NCI-H524 treated with DMSO at 0.1 percent for 48 hours (cell line): Measurements from ENCODE around the gene CCDC57.

Experiments
- DNase-seq: peaks from one replicate; lab custom pipeline; 2025; lab: John Stamatoyannopoulos, UW

CCDC57 gene

DNA sequence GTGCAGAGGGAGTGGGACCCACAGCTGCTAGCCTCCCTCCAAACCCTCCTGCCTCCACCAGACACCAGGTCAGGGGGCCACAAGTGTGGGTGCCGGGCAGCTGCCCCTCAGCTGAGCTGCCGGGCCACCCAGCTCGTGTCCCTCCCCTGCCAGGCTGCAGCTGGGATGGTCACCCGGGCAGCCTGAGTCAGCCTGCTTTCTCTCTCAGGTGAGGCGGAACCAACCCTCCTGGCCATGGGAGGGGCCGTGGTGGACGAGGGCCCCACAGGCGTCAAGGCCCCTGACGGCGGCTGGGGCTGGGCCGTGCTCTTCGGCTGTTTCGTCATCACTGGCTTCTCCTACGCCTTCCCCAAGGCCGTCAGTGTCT, 23.1 kb upstream of the CCDC57 start:
- no peak for DNase-seq

GRCh38 chr17:82235056-82235774, 22.6 kb upstream of the CCDC57 start:
- DNase-seq = no peak

DNA sequence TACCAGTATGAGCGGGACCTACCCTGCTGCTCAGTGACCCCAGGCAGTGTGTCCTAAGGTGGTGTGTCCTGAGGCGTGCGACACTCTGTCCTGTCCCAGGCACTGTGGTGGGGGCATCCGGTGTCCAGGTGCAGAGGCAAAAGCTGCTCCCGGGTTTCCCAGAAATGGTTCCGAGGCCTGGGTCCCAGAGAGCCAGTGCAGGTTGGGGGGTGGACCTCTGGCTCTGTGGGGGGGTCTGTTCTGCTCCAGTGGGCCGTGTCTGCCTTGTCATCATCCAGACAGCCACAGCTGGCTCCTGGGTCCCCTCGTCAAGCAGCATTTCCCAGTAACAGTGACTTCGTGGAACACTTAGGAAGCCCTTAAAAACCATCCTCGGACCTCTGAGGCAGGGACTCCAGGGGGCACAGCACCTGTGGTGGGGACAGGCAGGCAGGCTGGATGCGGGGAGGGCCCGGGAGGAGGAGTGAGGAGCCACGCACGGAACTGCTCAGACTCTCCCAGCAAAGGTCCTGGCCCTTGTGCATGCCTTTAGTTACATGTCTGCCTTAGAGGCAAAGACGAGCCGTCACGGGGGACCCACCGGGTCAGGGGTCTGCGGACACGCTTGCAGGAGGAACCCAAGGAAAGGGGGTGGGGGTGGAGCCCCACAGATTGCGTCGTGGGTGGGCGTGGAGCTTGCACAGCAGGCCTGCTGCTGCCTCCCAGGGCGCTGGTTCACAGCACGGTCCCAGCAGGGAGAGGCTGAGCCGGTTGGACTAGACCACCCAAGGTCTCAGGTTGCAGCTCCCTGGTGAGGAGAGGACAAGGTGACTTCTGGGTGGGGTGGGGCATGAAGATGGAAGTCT, 21.8 kb upstream of the CCDC57 start:
- DNase-seq = no peak

DNA sequence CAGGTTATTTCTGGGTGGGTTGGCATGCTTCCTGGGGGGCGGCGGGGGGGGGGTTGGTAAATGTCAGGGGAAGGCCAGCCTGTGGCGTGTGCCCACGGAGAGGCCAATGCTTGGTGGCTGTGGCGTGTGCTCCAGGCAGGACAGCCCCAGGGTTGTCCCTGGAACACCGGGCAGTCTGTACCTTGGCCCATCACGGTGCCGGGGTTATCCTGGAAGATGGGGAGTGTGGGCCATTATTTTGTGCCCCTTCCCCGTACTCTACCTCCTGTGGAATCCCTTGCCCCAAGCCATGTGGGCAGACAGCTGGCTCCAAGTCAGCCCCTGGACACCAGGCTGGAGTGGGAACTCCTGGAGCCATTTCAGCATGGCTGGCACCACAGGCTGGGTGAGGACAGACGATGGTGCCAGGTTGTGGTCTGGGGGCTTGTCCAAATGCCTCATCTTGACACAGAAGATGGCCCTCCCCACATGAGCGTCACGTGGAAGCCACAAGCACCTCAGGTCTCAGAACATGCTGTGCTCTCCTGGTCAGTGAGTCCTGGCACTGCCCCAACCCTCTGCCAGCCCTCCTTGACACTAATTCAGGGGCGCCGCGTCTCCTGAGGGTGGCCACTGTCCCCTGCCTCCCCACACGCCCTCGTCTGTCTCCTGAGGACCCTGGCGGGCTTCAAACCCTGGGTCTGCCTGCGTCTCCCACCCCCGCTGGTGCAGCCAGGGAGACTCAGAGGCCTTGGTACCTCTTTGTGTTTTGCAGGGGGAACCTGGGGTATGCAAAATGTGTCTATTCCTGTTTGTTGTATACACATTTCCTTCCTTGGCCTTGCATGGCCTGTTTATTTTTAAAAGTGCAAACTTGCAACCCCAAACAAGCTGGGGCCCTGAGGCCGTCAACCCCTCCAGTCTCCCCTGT, 20.5 kb upstream of the CCDC57 start:
- DNase-seq = no peak

DNA sequence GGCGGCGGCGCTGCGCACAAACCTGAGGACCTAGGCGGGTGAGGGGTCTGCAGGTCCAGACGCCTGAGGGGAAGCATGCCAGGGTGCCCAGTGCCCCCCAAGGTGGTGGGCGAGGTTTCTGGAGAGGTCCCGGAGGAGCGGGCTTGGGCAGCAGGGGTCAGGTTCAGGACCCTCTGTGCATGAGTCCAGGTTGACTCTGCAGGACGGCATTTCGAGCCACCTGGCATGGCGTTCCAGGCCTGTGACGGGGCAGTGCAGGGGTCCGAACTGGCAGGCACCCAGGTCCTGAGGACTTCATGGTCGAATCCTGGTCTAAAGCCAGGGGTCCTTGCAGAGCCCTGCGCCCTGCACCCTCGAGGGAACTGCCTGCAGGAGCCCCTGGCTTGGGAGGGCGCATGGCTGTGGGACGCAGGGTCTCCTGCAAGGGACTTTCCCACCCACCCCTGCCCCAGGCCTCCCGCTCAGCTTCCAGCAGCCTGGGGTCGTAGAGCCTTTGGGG, 19.7 kb upstream of the CCDC57 start:
- no peak for DNase-seq

GRCh38 chr17:82231562-82232321, 19.1 kb upstream of the CCDC57 start:
- no peak for DNase-seq

- no peak for DNase-seq
Observed at GRCh38 chr17:82231312-82231561, 18.6 kb upstream of the CCDC57 start.

DNA sequence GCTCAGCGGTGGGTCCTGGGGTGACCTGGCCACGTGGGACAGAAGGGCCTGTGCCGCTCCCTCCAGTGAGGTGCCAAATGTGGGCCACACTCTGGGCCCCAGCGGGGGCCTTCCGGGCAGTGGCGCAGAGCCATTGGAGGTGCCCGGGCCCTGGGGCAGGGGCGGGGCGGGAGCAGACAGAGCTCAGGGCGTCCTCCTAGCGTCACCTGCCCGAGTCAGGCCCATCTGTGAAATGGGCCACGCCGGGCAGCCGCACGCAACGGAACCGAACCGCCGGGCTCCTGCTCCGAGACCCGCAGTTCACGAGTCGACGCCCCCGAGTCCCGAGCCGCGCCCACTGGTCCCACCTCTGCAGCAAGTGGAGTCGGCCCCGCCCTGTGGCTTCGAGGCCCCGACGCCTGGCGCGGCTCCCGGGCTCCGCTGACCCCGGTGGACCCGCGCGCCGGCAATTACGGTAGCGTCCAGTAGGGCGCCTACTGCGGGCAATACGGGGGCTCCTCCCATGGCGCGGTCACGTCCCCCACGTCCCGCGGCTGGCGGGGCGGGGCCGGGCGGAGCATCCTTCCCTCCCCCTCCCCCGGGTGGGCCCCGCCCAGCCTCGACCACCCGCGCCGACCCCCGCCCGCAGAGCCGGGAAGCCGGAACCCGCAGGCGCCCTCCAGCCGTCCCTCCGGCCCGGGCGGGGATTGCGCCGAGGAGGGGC, 18.1 kb upstream of the CCDC57 start:
- no peak for DNase-seq

DNA sequence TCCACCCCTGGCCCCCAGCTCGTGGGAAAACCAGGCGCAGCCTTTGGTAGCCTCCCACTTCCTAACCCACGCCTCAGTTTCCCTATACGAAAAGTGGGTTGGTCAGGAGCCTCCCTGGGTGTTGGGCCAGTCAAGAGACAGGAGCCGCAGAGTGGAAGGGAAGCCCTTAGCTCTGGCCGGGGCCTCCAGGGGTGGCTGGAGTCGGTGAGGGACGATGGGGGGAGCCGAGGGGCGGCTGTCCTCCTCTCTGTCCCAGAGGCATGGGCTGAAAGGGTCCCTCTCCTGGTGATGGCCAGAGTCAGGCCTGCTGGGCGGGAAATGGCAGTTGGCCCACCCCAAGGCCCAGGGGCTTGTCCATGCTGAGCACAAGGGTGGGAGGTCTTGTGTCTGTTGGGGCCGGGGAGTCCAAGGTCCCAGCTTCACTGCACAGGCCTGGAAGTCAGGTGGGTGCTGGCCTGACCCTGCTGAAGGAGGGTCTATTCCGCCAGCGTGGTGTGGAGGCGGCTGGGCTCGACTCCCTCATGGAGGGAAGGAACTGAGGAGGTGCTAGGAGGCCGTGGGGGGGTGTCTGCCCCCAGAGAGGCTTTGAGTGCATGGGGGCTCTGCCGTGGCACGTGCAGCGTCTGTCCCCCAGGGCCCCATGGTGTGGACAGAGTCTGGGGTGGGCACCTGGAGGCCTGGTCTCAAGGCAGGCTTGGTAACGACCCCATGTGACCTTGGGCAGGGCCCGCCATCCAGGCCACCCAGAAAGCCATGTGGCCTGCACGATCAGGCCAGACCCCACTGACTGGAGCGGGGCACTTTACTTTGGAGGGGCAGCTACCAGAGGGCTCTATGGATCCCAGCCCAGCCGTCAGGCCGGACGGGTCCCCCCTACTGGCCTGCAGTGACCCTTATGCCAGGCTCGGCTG, 17.3 kb upstream of the CCDC57 start:
- no peak for DNase-seq

- DNase-seq = no peak
Observed at GRCh38 chr17:82228842-82229697, 16.4 kb upstream of the CCDC57 start, which contains the start of gene SLC16A3. Gene SLC16A3 (plus strand): TSS chr17:82229042. CDS start chr17:82236009, 6,967 bp downstream.

DNA sequence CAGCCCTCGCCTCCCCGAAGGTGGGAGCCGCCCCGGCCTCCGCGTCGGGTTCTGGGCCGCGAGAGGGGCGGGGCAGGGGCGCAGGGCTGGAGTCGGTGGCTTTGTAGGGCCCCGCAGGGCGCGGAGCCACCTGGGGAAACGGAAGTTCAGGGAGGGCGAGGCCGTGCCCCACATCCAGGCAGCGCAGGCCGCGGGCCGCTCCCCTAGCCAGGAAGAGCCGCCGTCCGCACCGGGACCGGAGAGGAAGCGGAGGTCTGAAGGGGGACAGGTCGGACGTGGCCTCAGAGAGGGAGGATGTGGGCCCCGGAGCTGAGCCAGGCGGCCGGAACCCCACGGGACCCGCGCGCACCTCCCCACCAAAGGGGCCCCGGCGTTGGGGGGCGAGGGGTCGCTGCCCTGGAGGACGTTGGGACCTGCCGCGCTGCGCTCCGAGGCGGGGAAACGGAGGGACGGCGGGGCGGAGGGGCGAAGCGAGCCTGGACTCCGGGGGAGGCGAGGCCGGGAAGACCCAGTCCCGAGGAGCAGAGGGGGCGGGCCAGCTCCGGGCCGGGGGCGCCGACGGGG, 15.7 kb upstream of the CCDC57 start:
- DNase-seq = no peak

DNA sequence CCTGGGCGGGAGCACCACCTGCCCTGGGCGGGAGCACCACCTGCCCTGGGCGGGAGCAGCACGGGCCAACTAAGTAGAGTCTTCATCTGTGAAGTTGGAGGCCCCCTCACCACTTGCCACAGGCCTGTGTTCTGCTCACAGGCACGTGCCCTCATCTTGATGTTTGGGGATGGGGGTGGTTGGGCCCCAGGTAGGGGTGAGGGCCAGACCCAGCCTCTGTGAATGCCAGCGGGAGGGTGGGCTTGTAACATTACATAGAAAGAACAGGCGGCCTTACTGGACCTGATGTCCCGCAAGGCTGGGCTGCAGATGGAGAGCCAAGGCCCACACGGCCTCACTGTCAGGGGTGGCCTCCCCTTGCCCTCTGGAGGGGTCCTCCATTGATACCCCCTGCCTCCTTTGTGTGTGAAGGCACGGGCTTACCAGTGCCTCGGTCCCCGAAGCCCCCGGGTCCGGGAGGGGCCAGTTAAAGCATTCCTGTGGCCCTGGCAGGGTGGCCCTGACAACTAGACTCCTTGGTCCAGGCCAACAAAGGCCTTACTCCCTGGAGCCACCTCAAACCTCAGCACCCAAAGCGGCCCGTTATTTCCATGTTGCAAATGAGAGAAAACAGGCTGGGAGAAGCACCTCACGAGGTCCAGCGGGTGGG, 15.1 kb upstream of the CCDC57 start:
- no peak for DNase-seq

DNA sequence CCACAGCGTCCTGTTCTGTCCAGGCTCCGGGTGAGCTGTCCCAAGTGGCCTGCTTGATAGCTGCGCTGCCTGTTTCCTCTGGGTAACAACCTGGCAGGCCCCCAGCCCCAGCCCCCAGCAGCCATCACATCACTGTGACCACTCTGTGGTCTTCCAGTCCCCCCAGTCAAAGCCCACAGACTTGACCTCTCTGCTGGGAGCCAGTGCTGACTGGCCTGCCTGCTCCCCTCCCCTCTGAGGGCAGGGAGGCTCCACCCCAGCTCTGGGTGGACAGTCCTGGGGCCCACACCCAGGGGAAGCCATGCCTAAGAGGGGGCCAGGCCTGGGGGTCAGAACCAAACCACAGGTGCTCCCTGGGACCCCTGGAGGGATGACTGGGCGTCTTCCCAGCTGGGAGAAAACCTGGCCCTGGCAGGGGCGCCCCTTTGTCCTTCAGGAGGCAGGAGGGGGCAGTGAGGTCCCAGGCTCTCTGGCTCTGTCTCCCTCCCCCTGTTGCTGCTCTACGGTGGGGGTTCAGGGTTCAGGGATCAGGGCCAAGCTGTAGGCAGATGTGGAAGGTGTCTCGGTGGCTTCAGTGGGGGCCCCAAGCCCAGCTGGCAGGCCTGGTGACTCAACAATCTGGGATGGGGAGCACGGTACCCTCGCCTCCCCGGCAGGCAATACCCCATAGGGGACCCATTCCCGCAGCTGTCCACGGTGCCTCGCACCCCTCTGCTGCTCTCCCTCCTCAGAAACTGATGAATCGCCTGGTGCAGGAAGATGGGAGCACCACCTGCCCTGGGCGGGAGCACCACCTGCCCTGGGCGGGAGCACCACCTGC, 14.4 kb upstream of the CCDC57 start:
- no peak for DNase-seq

DNA sequence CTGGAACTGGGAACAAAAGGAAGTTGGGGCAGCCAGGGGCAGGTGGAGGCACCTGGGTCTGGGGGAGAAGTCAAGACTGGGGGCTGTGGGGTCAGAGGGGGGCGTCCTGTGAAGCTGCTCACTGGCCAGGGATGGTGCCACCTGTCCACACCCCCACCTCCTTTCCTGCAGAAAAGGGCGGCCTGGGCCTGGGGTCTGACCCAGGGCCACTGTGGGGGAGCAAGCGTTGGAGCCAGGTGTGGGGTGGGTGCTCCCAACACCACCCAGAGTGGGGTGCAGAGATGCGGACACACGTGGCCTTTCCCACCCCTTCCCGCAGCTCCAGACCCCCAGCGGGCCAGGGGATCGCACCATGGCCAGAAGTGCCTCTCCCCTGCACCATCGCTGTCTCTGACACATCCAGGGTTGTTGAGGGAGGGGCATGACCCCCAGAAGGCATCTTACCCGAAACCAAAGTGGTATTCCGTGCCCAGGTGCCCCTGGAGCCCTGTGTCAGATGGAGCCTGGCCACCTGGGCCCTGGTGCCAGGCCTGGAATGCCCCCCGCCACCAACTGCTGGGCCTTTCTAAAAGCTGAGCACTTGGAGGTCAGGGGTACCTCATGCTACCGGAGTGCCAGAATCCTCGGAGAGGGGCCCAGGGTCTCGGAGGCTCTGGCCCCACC, 13.6 kb upstream of the CCDC57 start:
- DNase-seq = no peak

DNA sequence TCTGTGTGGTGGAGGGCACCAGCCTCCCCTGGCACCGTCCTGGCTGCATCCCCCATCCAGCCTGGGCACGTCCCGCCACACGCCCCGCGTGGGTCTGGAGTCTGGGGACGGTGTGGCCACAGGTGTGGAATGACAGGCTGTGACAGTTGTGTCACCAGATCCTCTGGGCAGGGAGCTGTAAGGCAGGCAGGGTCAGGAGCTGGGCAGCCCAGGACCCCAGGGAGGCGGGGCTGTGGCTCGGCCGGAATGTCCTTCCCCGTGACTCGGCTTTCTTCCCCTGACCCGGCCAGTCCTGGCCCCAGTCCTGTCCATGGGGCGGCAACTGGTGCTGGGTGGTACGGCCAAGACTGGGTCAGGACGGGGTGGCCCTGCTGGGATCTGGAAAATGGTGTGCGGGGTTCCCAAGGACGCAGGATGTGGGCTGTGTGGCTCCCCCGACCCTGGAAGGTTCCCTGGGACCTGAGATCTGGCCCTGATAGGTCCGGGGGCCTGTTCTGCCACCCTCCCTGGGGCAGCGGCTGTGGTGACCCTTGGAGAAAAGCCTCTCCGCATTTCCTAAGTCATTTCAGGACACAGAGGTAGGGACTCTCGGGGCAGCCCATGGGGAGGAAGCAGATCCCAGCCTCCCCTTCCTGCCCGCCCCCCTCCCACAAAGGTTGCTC, 12.9 kb upstream of the CCDC57 start:
- no peak for DNase-seq

DNA sequence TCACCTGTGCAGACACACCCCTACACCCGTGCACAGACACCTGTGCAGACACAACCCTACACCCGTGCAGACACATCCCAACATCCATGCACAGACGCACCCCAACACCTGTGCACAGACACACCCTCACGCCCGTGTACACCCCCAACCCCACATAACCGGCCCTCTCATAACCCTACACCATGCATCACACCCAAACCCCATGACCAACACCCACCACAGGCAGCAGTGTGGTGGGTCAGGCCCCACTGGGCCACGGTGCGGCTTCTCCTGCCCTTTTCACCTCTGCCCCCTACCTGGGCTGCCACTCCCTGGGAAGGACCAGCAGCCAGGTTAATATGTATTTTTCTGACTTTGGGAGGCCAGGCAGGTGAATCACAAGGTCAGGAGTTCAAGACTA, 12.0 kb upstream of the CCDC57 start:
- DNase-seq = no peak
